Measurements from ENCODE around the gene SYK. TPM values are rescaled to one million over a fixed set of nuclear protein-coding genes. Genes with fewer than 3 reads are reported as not detected.

SYK gene
- total and polyA plus RNA-seq, 2 of the 4 experiments (the other 2 are of a cell fraction), result not detected

GRCh38 chr9:90770927-90771326 lies 30.7 kb upstream of the SYK start:
- Histone ChIP-seq H2AFZ (replicated peaks; ENCODE audit: low read length, poor library complexity) (no peak overlapping the region), H3K23ac (ENCODE audit: low read depth, low read length) (no peak overlapping the region), H4K20me1 (ENCODE audit: insufficient read depth, low read length) (no peaks in the 10 kb centered on the region), H2BK120ac (ENCODE audit: low read depth, low read length) (no peak overlapping the region), H3K14ac (replicated peaks; ENCODE audit: low read depth, low read length) (no peak overlapping the region), H4K8ac (ENCODE audit: low read depth in 2 of 2, low read length in 2 of 2) (no peak overlapping the region), H3K4me2 (ENCODE audit: low read depth, low read length) (no peak overlapping the region), H2AK9ac (replicated peaks; ENCODE audit: low read depth, low read length, poor library complexity) (no peak overlapping the region), H2AK5ac (ENCODE audit: low read depth, low read length) (no peak overlapping the region), H4K5ac (ENCODE audit: low read depth, low read length) (no peak overlapping the region), H3K4ac (ENCODE audit: low read depth, low read length) (no peak overlapping the region), H3K4me1 (ENCODE audit: control insufficient read depth, insufficient read depth, low read length) (no peaks in the 10 kb centered on the region), H4K91ac (ENCODE audit: insufficient read depth, low read depth, low read length) (no peak overlapping the region), H2BK15ac (ENCODE audit: low read depth, low read length) (no peak overlapping the region), H3K9ac (ENCODE audit: low read depth, low read length) (no peak overlapping the region), H2BK20ac (ENCODE audit: low read depth, low read length) (no peak overlapping the region), H3K4me3 (ENCODE audit: insufficient read depth, low read depth, low read length) (no peak overlapping the region), H2BK5ac (ENCODE audit: low read depth, low read length, poor library complexity, severe bottlenecking) (no peak overlapping the region), H3K27ac (ENCODE audit: insufficient read depth, low read length) (no peak overlapping the region), H3K27me3 (ENCODE audit: control insufficient read depth, insufficient read depth, low read length) (no peaks in the 10 kb centered on the region), H3K9me1 (ENCODE audit: insufficient read depth, low read length) (no peaks in the 10 kb centered on the region), H3K36me3 (ENCODE audit: control insufficient read depth, insufficient read depth, low read length) (no peaks in the 10 kb centered on the region), H3K9me3 (ENCODE audit: control insufficient read depth, insufficient read depth, low read length) (peaks cover 2% of the 10 kb centered on the region; the same call in 1 of the 2 replicates), H3K18ac (ENCODE audit: low read depth, low read length) (no peak overlapping the region), H3K56ac (ENCODE audit: extremely low read depth, insufficient read depth, low read length) (no peak overlapping the region), H3K79me1 (ENCODE audit: low read depth in 1 of 2, low read length in 2 of 2) (no peaks in the 10 kb centered on the region)
- DNase-seq (no peak), ATAC-seq (ENCODE audit: low read depth) (no peak)
- WGBS, 2 experiments (ENCODE audit: extremely low coverage in 2 of 2, insufficient read length in 1 of 2), result 80% methylated on average over 1 of the region's 3 CpGs; no CpG with 5 or more reads in 1 of the 2 experiments
- TF ChIP-seq NFE2L2 (IDR thresholded peaks at IDR 0.05; ENCODE audit: low read depth, low read length), result no peak
- no peak for TF ChIP-seq RFX5 (IDR thresholded peaks at IDR 0.05; ENCODE audit: low read depth, low read length)
- TF ChIP-seq RCOR1 (IDR thresholded peaks at IDR 0.05; ENCODE audit: insufficient replicate concordance, low read length), result no peak
- no peak for TF ChIP-seq ELK1 (IDR thresholded peaks at IDR 0.05; ENCODE audit: borderline replicate concordance, low read depth, low read length)
- no peak for TF ChIP-seq MAFK (IDR thresholded peaks at IDR 0.05; ENCODE audit: low read depth, low read length)
- no peak for TF ChIP-seq MXI1 (IDR thresholded peaks at IDR 0.05; ENCODE audit: borderline replicate concordance, low read depth, low read length)
- TF ChIP-seq, protein P1, sequence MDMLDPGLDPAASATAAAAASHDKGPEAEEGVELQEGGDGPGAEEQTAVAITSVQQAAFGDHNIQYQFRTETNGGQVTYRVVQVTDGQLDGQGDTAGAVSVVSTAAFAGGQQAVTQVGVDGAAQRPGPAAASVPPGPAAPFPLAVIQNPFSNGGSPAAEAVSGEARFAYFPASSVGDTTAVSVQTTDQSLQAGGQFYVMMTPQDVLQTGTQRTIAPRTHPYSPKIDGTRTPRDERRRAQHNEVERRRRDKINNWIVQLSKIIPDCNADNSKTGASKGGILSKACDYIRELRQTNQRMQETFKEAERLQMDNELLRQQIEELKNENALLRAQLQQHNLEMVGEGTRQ (IDR thresholded peaks at IDR 0.05; ENCODE audit: low read depth, low read length), result no peak
- no peak for TF ChIP-seq BHLHE40 (IDR thresholded peaks at IDR 0.05; ENCODE audit: low read depth, low read length)
- TF ChIP-seq FOS (IDR thresholded peaks at IDR 0.05; ENCODE audit: low read depth, low read length), result no peak
- TF ChIP-seq CEBPB (IDR thresholded peaks at IDR 0.05; ENCODE audit: low read depth, low read length), result no peak
- no peak for TF ChIP-seq CHD1 (IDR thresholded peaks at IDR 0.05; ENCODE audit: low read depth, low read length)
- TF ChIP-seq MAZ (IDR thresholded peaks at IDR 0.05; ENCODE audit: borderline replicate concordance, low read depth, low read length), result no peak
- TF ChIP-seq SMC3 (IDR thresholded peaks at IDR 0.05; ENCODE audit: low read depth, low read length), result no peak
- no peak for TF ChIP-seq POLR2A (IDR thresholded peaks at IDR 0.05; ENCODE audit: low read depth, low read length)
- in situ Hi-C loops (cut with MboI; ENCODE audit: low sequenced_read_pairs) (no loop called here), dilution Hi-C loops (cut with HindIII; ENCODE audit: low sequenced_read_pairs, unreplicated experiment) (no loop called here), intact Hi-C loops (cut with micrococcal nuclease) (no loop called here)
- ChIA-PET POLR2A (ENCODE audit: unreplicated experiment) (interaction anchor here (0.6 kb wide), 1 partner anchor 739 kb away, joined by 4 read pairs; no protein-coding TSS in a partner anchor), CTCF (no interaction called here)
- no TSS peak for BruUV-seq (replicated peaks)
